ENCODE data around the gene SRP72.

SRP72 gene

DNA sequence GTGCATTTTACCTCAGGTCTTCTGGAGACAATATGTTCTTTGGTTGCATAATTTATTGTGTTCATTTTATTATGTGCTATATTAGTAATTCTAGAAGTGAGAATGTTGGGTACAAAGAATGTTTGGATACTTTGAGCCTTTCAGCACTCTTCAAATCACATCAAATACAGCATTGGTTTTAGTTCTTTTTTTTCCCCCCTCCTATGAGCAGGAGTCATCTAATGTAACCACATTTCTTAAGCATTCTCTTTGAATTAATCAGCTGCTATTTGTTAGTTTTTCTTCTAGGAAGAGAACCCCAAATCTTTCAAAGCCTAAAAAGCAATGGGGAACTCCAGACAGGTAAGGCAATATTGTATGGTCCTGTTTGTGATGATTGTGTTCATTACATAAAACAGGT is 84.9 kb downstream of the SRP72 start:
- DNase-seq, result no peak
